GM23338 (cell line): ENCODE measurements around the gene TENT5D. TPM values are rescaled to one million over a fixed set of nuclear protein-coding genes. Genes with fewer than 3 reads are reported as not detected.

Experiments
- ATAC-seq: fragments of 200-7000 bp; cut with Tn5 transposase; 3 replicates; pipeline ENCODE4 v1.9.1; 2020
- DNase-seq: peaks from one replicate; pipeline ENCODE4 v3.0.0-alpha.2; 2015; ENCODE audit warnings: low spot score
- H2AFZ ChIP-seq: fragments of 200-600 bp; sonication (generic); 2 replicates; pipeline ENCODE4 v1.8.0; 2016; ENCODE audit warnings: antibody characterized with exemption, mild to moderate bottlenecking, moderate library complexity
- H3F3A ChIP-seq: fragments of 200-600 bp; sonication (generic); replicated peaks from 2 replicates; pipeline ENCODE4 v1.8.0; 2017; ENCODE audit warnings: antibody characterized with exemption, mixed run types, low read depth
- H3K27ac ChIP-seq: fragments of 200-600 bp; sonication (generic); 2 replicates; pipeline ENCODE4 v1.6.1; 2016; ENCODE audit warnings: low read depth
- H3K27me3 ChIP-seq: fragments of 200-600 bp; sonication (generic); 2 replicates; pipeline ENCODE4 v1.8.0; 2016; ENCODE audit warnings: mild to moderate bottlenecking, mixed run types, moderate library complexity; ENCODE audit not compliant: insufficient read depth
- H3K36me3 ChIP-seq: fragments of 200-600 bp; sonication (generic); 2 replicates; pipeline ENCODE4 v1.8.0; 2016; ENCODE audit warnings: mild to moderate bottlenecking; ENCODE audit not compliant: insufficient read depth
- H3K4me1 ChIP-seq: fragments of 200-600 bp; sonication (generic); 2 replicates; pipeline ENCODE4 v1.8.0; 2016; ENCODE audit warnings: mild to moderate bottlenecking, moderate library complexity; ENCODE audit not compliant: insufficient read depth
- H3K4me2 ChIP-seq: fragments of 200-600 bp; sonication (generic); 2 replicates; pipeline ENCODE4 v1.7.1; 2017; ENCODE audit warnings: mixed run types
- H3K4me3 ChIP-seq: fragments of 200-600 bp; sonication (generic); 2 replicates; pipeline ENCODE4 v1.6.1; 2016; ENCODE audit warnings: mixed run types
- H3K79me2 ChIP-seq: fragments of 200-600 bp; sonication (generic); replicated peaks from 2 replicates; pipeline ENCODE4 v1.8.0; 2017; ENCODE audit warnings: mild to moderate bottlenecking; ENCODE audit not compliant: insufficient read depth
- H3K9me2 ChIP-seq: fragments of 200-600 bp; sonication (generic); 2 replicates; pipeline ENCODE4 v1.8.0; 2017; ENCODE audit not compliant: insufficient read depth
- H4K20me1 ChIP-seq: fragments of 200-600 bp; sonication (generic); replicated peaks from 2 replicates; pipeline ENCODE4 v1.8.0; 2017; ENCODE audit warnings: mild to moderate bottlenecking; ENCODE audit not compliant: insufficient read depth
- H3K27ac Mint-ChIP-seq: 2 replicates; pipeline ENCODE4 v1.8.0; 2020; ENCODE audit warnings: inconsistent platforms, mild to moderate bottlenecking, moderate library complexity, mixed read lengths
- H3K27me3 Mint-ChIP-seq: 3 replicates; pipeline ENCODE4 v1.8.0; 2022; ENCODE audit warnings: low read depth, mild to moderate bottlenecking, moderate library complexity, mixed read lengths, inconsistent platforms; ENCODE audit not compliant: insufficient read depth, poor library complexity
- H3K36me3 Mint-ChIP-seq: 3 replicates; pipeline ENCODE4 v1.8.0; 2021; ENCODE audit warnings: low read depth, mild to moderate bottlenecking, inconsistent platforms, moderate library complexity, mixed read lengths
- H3K4me1 Mint-ChIP-seq: 3 replicates; pipeline ENCODE4 v1.8.0; 2020; ENCODE audit warnings: mild to moderate bottlenecking, inconsistent platforms, mixed read lengths
- H3K4me3 Mint-ChIP-seq: 3 replicates; pipeline ENCODE4 v1.8.0; 2021; ENCODE audit warnings: moderate library complexity, mild to moderate bottlenecking, inconsistent platforms, mixed read lengths
- H3K9me3 Mint-ChIP-seq: 3 replicates; pipeline ENCODE4 v1.8.0; 2020; ENCODE audit warnings: moderate library complexity, mild to moderate bottlenecking, inconsistent platforms, mixed read lengths
- EZH2phosphoT487 ChIP-seq: fragments of 200-600 bp; sonication (generic); IDR thresholded peaks from one replicate; pipeline ENCODE4 v1.8.1; 2018; ENCODE audit warnings: antibody characterized with exemption; ENCODE audit not compliant: unreplicated experiment
- JUNB ChIP-seq: IDR thresholded peaks from one replicate; pipeline ENCODE4 v1.6.1; 2016; ENCODE audit warnings: antibody characterized with exemption; ENCODE audit not compliant: unreplicated experiment
- NANOG ChIP-seq: IDR thresholded peaks from 2 replicates; pipeline ENCODE4 v1.6.1; 2016; ENCODE audit warnings: antibody characterized with exemption, borderline replicate concordance
- POLR2AphosphoS5 ChIP-seq: IDR thresholded peaks from 2 replicates; pipeline ENCODE4 v1.6.1; 2016; ENCODE audit warnings: antibody characterized with exemption, low read depth
- STAT1 ChIP-seq: IDR thresholded peaks from one replicate; pipeline ENCODE4 v1.6.1; 2016; ENCODE audit warnings: antibody characterized with exemption; ENCODE audit not compliant: unreplicated experiment
- ZNF331 ChIP-seq: fragments of 250-450 bp; sonication (Bioruptor Pico); IDR thresholded peaks from 2 replicates; pipeline ENCODE4 v1.5.0; 2020; ENCODE audit warnings: low read depth, mild to moderate bottlenecking, moderate library complexity
- polyA plus RNA-seq: library from polyadenylated mRNA; unstranded; fragments of >200 nt; fragmentation: Nextera tagmentation; extraction: Ambion mirVana; gene quantifications from 2 replicates; pipeline ENCODE4 v1.2.1, GENCODE V29; 2016
- total RNA-seq: library from RNA; depleted of rRNA; stranded (reverse); fragments of >200 nt; shearing (Covaris generic); gene quantifications from 2 replicates; pipeline ENCODE4 v1.2.3, GENCODE V29; 2014
- TF ChIP-seq, protein P1 (sequence below): IDR thresholded peaks from one replicate; pipeline ENCODE4 v1.6.1; 2018; ENCODE audit warnings: antibody characterized with exemption; ENCODE audit not compliant: unreplicated experiment
- TF ChIP-seq, protein P2 (sequence below): IDR thresholded peaks from 2 replicates; pipeline ENCODE4 v1.6.1; 2016; ENCODE audit warnings: antibody characterized with exemption
- TF ChIP-seq, protein P3 (sequence below), 2 experiments: fragments of 200-600 bp in 1 of 2; sonication (generic) in 1 of 2; conservative IDR thresholded peaks; 2 replicates each; pipeline versions ENCODE4 v1.5.1 to v1.6.1; 2016 to 2017; ENCODE audit warnings: antibody characterized with exemption in 2 of 2, low read depth in 2 of 2, mild to moderate bottlenecking in 2 of 2, moderate library complexity in 1 of 2
- TF ChIP-seq, protein P4 (sequence below): fragments of 250-450 bp; sonication (Bioruptor Pico); IDR thresholded peaks from 2 replicates; pipeline ENCODE4 v1.5.0; 2020; ENCODE audit warnings: mild to moderate bottlenecking, moderate library complexity

The TENT5D gene
- total and polyA plus RNA-seq, 2 experiments from 2014 or later: 0.10 TPM; not detected in 1

DNA sequence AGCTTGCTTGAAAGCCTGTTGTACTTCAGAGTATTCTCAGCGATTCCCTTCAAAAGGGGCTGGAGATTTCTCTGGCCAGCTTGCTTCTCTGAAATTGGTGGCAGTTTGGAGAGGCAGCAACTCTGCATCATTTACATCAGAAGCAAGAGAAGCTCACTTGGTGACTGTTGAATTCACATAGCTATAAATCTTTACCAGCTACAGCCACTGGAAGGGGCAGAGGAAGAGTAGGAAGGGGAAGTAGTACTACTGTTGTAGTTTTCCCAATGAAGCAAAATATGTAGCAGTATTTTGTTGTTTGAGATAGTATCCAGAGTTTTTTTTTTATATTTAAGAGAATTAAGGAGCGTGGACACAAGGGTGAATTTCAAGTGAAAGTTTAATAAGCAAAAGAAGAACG is 2.8 kb downstream of the TENT5D start:
- Histone ChIP-seq H3F3A (no peaks in the 10 kb centered on the region), H2AFZ (no peak overlapping the region), H4K20me1 (no peaks in the 10 kb centered on the region), H3K4me1 (no peaks in the 10 kb centered on the region), H3K79me2 (no peaks in the 10 kb centered on the region), H3K27me3 (no peaks in the 10 kb centered on the region), H3K9me2 (no peaks in the 10 kb centered on the region), H3K4me3 (no peak overlapping the region), H3K27ac (no peak overlapping the region), H3K36me3 (no peaks in the 10 kb centered on the region), H3K4me2 (no peak overlapping the region)
- no peak for ATAC-seq
- Mint-ChIP-seq H3K9me3 (peaks cover 10% of the 10 kb centered on the region; the same call in 1 of the 3 replicates), H3K27ac (no peak overlapping the region), H3K4me3 (no peak overlapping the region), H3K36me3 (peaks cover 3% of the 10 kb centered on the region; the same call in 1 of the 3 replicates), H3K27me3 (no peaks in the 10 kb centered on the region), H3K4me1 (no peaks in the 10 kb centered on the region)
- no peak for DNase-seq
- TF ChIP-seq NANOG: no peak
- TF ChIP-seq EZH2phosphoT487: no peak
- no peak for TF ChIP-seq JUNB
- no peak for TF ChIP-seq POLR2AphosphoS5
- no peak for TF ChIP-seq STAT1
- TF ChIP-seq ZNF331 (CRISPR knock-in tag): no peak
- TF ChIP-seq, protein P1, sequence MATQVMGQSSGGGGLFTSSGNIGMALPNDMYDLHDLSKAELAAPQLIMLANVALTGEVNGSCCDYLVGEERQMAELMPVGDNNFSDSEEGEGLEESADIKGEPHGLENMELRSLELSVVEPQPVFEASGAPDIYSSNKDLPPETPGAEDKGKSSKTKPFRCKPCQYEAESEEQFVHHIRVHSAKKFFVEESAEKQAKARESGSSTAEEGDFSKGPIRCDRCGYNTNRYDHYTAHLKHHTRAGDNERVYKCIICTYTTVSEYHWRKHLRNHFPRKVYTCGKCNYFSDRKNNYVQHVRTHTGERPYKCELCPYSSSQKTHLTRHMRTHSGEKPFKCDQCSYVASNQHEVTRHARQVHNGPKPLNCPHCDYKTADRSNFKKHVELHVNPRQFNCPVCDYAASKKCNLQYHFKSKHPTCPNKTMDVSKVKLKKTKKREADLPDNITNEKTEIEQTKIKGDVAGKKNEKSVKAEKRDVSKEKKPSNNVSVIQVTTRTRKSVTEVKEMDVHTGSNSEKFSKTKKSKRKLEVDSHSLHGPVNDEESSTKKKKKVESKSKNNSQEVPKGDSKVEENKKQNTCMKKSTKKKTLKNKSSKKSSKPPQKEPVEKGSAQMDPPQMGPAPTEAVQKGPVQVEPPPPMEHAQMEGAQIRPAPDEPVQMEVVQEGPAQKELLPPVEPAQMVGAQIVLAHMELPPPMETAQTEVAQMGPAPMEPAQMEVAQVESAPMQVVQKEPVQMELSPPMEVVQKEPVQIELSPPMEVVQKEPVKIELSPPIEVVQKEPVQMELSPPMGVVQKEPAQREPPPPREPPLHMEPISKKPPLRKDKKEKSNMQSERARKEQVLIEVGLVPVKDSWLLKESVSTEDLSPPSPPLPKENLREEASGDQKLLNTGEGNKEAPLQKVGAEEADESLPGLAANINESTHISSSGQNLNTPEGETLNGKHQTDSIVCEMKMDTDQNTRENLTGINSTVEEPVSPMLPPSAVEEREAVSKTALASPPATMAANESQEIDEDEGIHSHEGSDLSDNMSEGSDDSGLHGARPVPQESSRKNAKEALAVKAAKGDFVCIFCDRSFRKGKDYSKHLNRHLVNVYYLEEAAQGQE: no peak
- TF ChIP-seq, protein P2, sequence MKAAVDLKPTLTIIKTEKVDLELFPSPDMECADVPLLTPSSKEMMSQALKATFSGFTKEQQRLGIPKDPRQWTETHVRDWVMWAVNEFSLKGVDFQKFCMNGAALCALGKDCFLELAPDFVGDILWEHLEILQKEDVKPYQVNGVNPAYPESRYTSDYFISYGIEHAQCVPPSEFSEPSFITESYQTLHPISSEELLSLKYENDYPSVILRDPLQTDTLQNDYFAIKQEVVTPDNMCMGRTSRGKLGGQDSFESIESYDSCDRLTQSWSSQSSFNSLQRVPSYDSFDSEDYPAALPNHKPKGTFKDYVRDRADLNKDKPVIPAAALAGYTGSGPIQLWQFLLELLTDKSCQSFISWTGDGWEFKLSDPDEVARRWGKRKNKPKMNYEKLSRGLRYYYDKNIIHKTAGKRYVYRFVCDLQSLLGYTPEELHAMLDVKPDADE: no peak
- TF ChIP-seq, protein P3, sequence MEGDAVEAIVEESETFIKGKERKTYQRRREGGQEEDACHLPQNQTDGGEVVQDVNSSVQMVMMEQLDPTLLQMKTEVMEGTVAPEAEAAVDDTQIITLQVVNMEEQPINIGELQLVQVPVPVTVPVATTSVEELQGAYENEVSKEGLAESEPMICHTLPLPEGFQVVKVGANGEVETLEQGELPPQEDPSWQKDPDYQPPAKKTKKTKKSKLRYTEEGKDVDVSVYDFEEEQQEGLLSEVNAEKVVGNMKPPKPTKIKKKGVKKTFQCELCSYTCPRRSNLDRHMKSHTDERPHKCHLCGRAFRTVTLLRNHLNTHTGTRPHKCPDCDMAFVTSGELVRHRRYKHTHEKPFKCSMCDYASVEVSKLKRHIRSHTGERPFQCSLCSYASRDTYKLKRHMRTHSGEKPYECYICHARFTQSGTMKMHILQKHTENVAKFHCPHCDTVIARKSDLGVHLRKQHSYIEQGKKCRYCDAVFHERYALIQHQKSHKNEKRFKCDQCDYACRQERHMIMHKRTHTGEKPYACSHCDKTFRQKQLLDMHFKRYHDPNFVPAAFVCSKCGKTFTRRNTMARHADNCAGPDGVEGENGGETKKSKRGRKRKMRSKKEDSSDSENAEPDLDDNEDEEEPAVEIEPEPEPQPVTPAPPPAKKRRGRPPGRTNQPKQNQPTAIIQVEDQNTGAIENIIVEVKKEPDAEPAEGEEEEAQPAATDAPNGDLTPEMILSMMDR (conservative IDR thresholded peaks at IDR 0.05; ENCODE audit: low read depth in 2 of 2): no peak

DNA sequence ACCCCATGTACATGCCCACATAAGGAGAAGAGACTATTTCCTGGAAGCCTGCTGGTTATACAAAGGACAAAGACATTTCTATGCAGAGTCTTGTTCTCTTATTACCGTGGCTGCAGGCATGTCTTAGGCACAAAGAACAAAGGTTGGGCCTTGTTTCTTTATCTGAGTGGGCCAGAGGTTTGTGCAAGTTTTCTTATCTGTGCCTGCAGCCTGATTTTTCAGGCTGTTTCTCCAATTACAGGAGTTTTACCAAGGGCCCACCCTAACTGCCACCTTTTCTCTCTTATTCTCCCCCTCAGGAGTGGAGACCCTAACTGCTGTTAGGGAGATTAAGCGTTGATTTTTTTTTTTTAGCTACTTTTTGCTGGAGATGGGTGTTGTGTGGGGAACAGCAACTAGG is 3.5 kb downstream of the TENT5D start:
- Histone ChIP-seq H3K4me1 (no peaks in the 10 kb centered on the region), H3K27ac (no peak overlapping the region), H3K36me3 (no peaks in the 10 kb centered on the region), H2AFZ (no peak overlapping the region), H3K9me2 (no peaks in the 10 kb centered on the region), H3K79me2 (no peaks in the 10 kb centered on the region), H4K20me1 (no peaks in the 10 kb centered on the region), H3K27me3 (no peaks in the 10 kb centered on the region), H3F3A (no peaks in the 10 kb centered on the region), H3K4me3 (no peak overlapping the region), H3K4me2 (no peak overlapping the region)
- H3K9me3 Mint-ChIP-seq: peaks cover 9% of the 10 kb centered on the region; the same call in 1 of the 3 replicates
- peaks cover 3% of the 10 kb centered on the region; the same call in 1 of the 3 replicates for H3K36me3 Mint-ChIP-seq
- ATAC-seq: no peak
- H3K4me1 Mint-ChIP-seq: no peaks in the 10 kb centered on the region
- no peak overlapping the region for H3K4me3 Mint-ChIP-seq
- DNase-seq: no peak
- H3K27me3 Mint-ChIP-seq: no peaks in the 10 kb centered on the region
- H3K27ac Mint-ChIP-seq: no peak overlapping the region
- TF ChIP-seq, protein P4, sequence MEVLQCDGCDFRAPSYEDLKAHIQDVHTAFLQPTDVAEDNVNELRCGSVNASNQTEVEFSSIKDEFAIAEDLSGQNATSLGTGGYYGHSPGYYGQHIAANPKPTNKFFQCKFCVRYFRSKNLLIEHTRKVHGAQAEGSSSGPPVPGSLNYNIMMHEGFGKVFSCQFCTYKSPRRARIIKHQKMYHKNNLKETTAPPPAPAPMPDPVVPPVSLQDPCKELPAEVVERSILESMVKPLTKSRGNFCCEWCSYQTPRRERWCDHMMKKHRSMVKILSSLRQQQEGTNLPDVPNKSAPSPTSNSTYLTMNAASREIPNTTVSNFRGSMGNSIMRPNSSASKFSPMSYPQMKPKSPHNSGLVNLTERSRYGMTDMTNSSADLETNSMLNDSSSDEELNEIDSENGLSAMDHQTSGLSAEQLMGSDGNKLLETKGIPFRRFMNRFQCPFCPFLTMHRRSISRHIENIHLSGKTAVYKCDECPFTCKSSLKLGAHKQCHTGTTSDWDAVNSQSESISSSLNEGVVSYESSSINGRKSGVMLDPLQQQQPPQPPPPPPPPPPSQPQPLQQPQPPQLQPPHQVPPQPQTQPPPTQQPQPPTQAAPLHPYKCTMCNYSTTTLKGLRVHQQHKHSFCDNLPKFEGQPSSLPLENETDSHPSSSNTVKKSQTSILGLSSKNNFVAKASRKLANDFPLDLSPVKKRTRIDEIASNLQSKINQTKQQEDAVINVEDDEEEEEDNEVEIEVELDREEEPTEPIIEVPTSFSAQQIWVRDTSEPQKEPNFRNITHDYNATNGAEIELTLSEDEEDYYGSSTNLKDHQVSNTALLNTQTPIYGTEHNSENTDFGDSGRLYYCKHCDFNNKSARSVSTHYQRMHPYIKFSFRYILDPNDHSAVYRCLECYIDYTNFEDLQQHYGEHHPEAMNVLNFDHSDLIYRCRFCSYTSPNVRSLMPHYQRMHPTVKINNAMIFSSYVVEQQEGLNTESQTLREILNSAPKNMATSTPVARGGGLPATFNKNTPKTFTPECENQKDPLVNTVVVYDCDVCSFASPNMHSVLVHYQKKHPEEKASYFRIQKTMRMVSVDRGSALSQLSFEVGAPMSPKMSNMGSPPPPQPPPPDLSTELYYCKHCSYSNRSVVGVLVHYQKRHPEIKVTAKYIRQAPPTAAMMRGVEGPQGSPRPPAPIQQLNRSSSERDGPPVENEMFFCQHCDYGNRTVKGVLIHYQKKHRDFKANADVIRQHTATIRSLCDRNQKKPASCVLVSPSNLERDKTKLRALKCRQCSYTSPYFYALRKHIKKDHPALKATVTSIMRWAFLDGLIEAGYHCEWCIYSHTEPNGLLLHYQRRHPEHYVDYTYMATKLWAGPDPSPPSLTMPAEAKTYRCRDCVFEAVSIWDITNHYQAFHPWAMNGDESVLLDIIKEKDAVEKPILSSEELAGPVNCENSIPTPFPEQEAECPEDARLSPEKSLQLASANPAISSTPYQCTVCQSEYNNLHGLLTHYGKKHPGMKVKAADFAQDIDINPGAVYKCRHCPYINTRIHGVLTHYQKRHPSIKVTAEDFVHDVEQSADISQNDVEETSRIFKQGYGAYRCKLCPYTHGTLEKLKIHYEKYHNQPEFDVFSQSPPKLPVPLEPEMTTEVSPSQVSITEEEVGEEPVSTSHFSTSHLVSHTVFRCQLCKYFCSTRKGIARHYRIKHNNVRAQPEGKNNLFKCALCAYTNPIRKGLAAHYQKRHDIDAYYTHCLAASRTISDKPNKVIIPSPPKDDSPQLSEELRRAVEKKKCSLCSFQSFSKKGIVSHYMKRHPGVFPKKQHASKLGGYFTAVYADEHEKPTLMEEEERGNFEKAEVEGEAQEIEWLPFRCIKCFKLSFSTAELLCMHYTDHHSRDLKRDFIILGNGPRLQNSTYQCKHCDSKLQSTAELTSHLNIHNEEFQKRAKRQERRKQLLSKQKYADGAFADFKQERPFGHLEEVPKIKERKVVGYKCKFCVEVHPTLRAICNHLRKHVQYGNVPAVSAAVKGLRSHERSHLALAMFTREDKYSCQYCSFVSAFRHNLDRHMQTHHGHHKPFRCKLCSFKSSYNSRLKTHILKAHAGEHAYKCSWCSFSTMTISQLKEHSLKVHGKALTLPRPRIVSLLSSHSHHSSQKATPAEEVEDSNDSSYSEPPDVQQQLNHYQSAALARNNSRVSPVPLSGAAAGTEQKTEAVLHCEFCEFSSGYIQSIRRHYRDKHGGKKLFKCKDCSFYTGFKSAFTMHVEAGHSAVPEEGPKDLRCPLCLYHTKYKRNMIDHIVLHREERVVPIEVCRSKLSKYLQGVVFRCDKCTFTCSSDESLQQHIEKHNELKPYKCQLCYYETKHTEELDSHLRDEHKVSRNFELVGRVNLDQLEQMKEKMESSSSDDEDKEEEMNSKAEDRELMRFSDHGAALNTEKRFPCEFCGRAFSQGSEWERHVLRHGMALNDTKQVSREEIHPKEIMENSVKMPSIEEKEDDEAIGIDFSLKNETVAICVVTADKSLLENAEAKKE: no peak
- TF ChIP-seq ZNF331 (CRISPR knock-in tag) (no peak), STAT1 (no peak), POLR2AphosphoS5 (no peak)
